Astrocyte of the spinal cord (primary cell): ENCODE measurements around the gene LYPD6B.

Source experiments
- DNase-seq: peaks from one replicate; pipeline ENCODE4 v3.0.0; 2011; ENCODE audit warnings: low read depth, low spot score
- H3K4me3 ChIP-seq: 2 replicates; pipeline ENCODE4 v1.5.1; 2011; ENCODE audit warnings: low read depth, mild to moderate bottlenecking, low read length, moderate library complexity
- in situ Hi-C: cut with HindIII; loops from 2 replicates; pipeline ENCODE4 v1.10.0; 2017; ENCODE audit warnings: low sequenced_read_pairs
- TF ChIP-seq, protein P1 (sequence below): IDR thresholded peaks from 2 replicates; pipeline ENCODE4 v1.5.1; 2012; ENCODE audit warnings: low read depth, mild to moderate bottlenecking, low read length, inconsistent platforms

LYPD6B gene

DNA sequence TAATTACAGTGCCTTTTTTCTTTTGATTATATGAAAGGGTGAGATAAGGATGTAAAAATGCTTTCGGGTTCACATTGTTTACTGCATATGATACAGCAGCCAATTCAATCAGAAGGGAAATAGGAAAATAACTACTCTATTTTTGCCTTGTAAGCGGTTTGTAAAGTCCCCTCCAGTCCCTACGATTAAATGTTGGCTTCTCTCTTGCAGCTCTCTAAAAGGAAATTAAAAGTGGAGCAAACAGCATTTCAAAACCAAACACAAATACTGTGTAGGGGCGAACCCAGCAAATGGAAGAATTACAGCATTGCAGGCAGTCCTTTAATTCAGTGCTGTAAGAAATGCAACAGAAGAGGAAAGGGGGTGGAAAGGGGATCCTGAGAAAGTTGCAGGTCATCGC is 18.9 kb downstream of the LYPD6B start:
- DNase-seq, result no peak
- in situ Hi-C loops, result no loop called here
- TF ChIP-seq, protein P1, sequence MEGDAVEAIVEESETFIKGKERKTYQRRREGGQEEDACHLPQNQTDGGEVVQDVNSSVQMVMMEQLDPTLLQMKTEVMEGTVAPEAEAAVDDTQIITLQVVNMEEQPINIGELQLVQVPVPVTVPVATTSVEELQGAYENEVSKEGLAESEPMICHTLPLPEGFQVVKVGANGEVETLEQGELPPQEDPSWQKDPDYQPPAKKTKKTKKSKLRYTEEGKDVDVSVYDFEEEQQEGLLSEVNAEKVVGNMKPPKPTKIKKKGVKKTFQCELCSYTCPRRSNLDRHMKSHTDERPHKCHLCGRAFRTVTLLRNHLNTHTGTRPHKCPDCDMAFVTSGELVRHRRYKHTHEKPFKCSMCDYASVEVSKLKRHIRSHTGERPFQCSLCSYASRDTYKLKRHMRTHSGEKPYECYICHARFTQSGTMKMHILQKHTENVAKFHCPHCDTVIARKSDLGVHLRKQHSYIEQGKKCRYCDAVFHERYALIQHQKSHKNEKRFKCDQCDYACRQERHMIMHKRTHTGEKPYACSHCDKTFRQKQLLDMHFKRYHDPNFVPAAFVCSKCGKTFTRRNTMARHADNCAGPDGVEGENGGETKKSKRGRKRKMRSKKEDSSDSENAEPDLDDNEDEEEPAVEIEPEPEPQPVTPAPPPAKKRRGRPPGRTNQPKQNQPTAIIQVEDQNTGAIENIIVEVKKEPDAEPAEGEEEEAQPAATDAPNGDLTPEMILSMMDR, result no peak
- H3K4me3 ChIP-seq, result no peak overlapping the region

DNA sequence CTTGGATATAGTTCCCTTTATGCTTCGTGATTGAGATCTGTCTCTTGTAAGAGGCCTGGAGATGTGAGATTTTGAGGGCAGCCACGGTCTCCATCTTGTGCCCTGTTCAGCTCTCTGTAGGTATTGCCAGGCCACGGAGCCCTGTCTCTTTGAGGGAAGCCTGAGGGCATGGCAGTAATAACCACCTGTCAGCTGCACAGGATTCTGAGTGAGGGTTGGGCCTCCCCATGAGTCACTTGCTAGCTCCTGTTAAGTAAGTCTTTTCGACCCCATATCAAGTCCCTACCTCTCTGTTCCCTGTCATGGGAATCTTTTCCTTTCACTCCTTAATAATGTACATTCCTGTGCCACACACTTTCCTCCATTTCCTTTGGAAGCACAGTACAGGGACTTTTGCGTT is 20.4 kb downstream of the LYPD6B start:
- TF ChIP-seq, protein P1, result no peak

GRCh38 chr2:149059822-149060221 is 21.3 kb downstream of the LYPD6B start:
- TF ChIP-seq, protein P1, result no peak
- DNase-seq, result no peak
- in situ Hi-C loops, result no loop called here
- H3K4me3 ChIP-seq, result no peak overlapping the region

More for the DNA sequence above, 20.4 kb downstream of the LYPD6B start:
- in situ Hi-C loops, result no loop called here
- H3K4me3 ChIP-seq, result no peak overlapping the region
- no peak for DNase-seq

- TF ChIP-seq, protein P1, result no peak
- in situ Hi-C loops, result no loop called here
- no peak for DNase-seq
- no peak overlapping the region for H3K4me3 ChIP-seq
Observed at GRCh38 chr2:149061133-149061745, 22.7 kb downstream of the LYPD6B start.

DNA sequence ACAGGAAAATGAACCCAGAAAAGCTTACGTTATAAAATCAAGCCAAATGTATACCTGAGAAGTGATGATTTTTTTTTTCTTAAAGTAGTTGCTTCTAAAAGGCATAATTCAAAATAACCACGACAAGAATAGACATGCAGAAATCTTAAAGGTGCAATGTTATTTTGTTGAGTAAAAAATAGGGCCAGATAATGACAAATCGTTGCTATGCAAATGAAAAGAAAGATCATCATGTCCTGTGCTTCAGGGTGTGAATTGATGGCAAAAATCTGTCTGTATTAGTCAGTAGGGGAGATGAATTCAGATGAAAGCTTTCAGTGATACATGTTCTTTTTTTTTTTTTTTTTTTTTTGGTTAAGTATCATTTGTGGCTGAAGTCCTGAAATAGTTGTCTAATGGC is 24.0 kb downstream of the LYPD6B start:
- DNase-seq, result no peak
- TF ChIP-seq, protein P1, result no peak
- in situ Hi-C loops, result no loop called here
- H3K4me3 ChIP-seq, result no peak overlapping the region

GRCh38 chr2:149063177-149063576 is 24.7 kb downstream of the LYPD6B start:
- in situ Hi-C loops, result no loop called here
- no peak overlapping the region for H3K4me3 ChIP-seq
- TF ChIP-seq, protein P1, result no peak
- no peak for DNase-seq
